Effector memory CD4-positive, alpha-beta T cell (primary cell): ENCODE measurements around the gene OR52B2.

ENCODE experiments used
- DNase-seq, 3 donors: peaks; one replicate each; pipeline ENCODE4 v3.0.0-alpha.2; 2020
- H3K27ac ChIP-seq: 2 replicates; pipeline ENCODE4 v1.7.0; 2013; ENCODE audit warnings: mild to moderate bottlenecking, low read length, moderate library complexity; ENCODE audit not compliant: insufficient read depth, poor library complexity, severe bottlenecking
- H3K27me3 ChIP-seq: replicated peaks from 2 replicates; pipeline ENCODE4 v1.7.0; 2013; ENCODE audit warnings: mild to moderate bottlenecking, low read length; ENCODE audit not compliant: insufficient read depth, control insufficient read depth, poor library complexity, severe bottlenecking
- H3K36me3 ChIP-seq: 2 replicates; pipeline ENCODE4 v1.7.0; 2013; ENCODE audit warnings: mild to moderate bottlenecking, low read length, moderate library complexity; ENCODE audit not compliant: control insufficient read depth, insufficient read depth
- H3K4me1 ChIP-seq: 2 replicates; pipeline ENCODE4 v1.7.0; 2013; ENCODE audit warnings: low read length, mild to moderate bottlenecking; ENCODE audit not compliant: control insufficient read depth, insufficient read depth, poor library complexity, severe bottlenecking
- H3K4me3 ChIP-seq: 2 replicates; pipeline ENCODE4 v1.7.0; 2013; ENCODE audit warnings: low read length, low read depth, mild to moderate bottlenecking; ENCODE audit not compliant: insufficient read depth, poor library complexity, severe bottlenecking
- H3K9me3 ChIP-seq: 2 replicates; pipeline ENCODE4 v1.7.0; 2013; ENCODE audit warnings: mild to moderate bottlenecking, low read length, moderate library complexity; ENCODE audit not compliant: control insufficient read depth
- total RNA-seq, 3 donors: gene quantifications; one replicate each; lab custom pipeline; 2026; lab: John Stamatoyannopoulos, UW

Gene OR52B2
- 0 reads per million in 3 donors for total RNA-seq

DNA sequence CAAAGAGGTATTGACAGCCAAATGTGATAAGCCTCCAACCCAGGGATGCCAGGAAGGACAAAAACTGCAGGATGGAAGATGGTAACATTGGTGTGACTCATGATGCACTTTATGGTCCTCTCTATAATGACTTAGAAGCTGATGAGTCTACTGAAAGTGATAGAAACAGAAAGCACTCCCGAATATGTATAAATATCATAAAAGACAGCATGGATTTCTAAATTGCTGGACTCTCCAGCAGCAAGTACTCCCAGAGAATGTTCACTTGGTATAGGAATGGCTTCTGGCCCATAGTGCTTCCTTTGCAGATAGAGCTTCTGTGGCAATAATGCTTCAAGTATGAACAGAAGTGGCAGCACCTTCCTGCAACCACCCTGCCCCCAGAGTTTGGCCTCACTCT lies at the start of gene OR52B2:
Gene OR52B2 (minus strand): TSS at position 101 of the 400 bp plus-strand sequence. CDS start 0 bp downstream, at position 101.
- DNase-seq = no peak
- no peaks in the 10 kb centered on the region for H3K9me3 ChIP-seq
- H3K27me3 ChIP-seq = no peaks in the 10 kb centered on the region
- H3K4me3 ChIP-seq = no peak within 1 kb of the TSS
- no peaks in the 10 kb centered on the region for H3K36me3 ChIP-seq
- no peak within 1 kb of the TSS for H3K27ac ChIP-seq
- H3K4me1 ChIP-seq = no peaks in the 10 kb centered on the region

DNA sequence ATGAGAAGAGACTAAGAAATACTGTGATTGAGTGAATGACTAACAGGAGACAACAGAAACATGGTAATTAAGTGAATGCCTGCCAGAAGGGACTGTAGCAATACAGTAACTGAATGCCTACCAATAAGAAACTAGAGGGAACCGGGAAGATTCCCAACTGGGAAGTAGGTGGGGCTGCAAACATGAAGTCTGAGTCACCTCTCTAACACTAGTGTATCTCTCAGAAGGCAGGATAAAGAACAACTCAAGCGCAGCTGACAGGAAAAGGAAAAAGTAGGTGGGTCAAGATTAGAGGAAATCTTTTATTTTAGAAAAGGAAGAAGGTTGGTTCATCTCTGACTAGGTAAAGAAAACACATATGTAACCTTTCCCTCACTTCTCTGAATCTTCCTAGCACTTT lies 49.2 kb upstream of the OR52B2 start:
- no peaks in the 10 kb centered on the region for H3K27me3 ChIP-seq
- DNase-seq = no peak
- H3K4me1 ChIP-seq = no peaks in the 10 kb centered on the region
- H3K4me3 ChIP-seq = no peak overlapping the region
- H3K9me3 ChIP-seq = no peaks in the 10 kb centered on the region
- H3K27ac ChIP-seq = no peak overlapping the region
- H3K36me3 ChIP-seq = peaks cover 81% of the 10 kb centered on the region

DNA sequence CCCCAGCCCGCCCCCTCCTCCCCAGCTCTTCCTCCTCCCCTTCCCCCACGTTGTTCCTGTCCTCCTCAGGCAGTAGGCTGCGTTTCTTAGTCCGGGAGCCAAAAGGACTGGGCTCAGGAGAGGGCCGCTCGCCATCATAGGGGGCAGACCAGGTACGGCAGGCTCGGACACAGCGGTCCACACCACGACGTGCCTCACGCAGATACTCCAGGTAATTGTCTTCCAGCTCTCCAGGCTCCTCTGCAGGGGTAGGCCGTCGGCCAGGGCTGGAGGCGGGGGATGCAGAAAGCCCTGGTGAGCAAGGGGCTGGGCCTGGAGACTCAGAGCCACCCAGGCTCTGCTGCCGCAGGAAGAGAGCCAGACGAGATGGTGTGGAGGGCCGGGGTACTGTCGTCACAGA lies 47.6 kb upstream of the OR52B2 start:
- H3K4me3 ChIP-seq = no peak overlapping the region

DNA sequence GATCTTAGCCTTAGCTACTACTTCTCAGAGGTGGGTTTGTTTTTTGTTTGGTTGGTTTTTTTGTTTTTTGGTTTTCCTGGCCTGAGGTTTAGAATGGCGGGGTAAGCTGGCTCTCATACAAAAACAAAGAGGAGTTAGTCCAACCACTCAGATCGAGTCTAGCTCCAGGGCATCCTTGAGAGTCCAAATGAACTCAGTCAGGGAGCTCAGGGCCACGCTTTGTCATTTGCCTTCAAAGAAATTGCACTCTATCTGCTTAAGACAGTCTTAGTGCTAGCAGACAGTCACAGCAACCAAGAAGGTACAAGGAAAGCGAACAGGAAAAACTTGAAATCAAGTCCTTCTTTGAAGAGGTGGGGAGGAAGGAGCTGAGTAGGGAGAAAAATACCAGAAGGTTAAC lies 46.4 kb upstream of the OR52B2 start:
- Histone ChIP-seq H3K27me3 (no peaks in the 10 kb centered on the region), H3K4me3 (no peak overlapping the region), H3K36me3 (peaks cover 63% of the 10 kb centered on the region), H3K27ac (no peak overlapping the region), H3K9me3 (no peaks in the 10 kb centered on the region), H3K4me1 (no peaks in the 10 kb centered on the region)
- no peak for DNase-seq

More for the DNA sequence above, 47.6 kb upstream of the OR52B2 start:
- Histone ChIP-seq H3K9me3 (no peaks in the 10 kb centered on the region), H3K27me3 (no peaks in the 10 kb centered on the region), H3K36me3 (peaks cover 72% of the 10 kb centered on the region), H3K4me1 (no peaks in the 10 kb centered on the region), H3K27ac (no peak overlapping the region)
- no peak for DNase-seq

DNA sequence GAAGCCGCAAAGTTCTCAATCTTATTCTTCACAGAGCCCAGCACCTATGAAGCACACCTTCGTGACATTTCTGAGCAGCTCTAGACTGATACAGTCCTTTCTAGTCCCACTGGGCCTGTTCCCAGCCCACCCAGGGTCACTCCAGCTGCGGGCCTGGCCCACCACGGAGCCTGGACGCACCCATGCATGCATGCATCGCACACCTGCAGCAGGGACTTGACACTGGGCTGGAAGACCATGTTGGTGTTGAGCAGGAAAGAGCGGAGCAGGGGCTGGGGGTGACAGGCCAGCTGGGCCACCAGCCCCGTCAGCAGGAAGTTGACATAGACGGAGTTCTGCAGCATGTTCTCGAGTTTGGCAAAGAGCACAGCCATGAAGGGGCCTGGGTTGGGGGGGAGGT lies 44.4 kb upstream of the OR52B2 start:
- Histone ChIP-seq H3K27me3 (no peaks in the 10 kb centered on the region), H3K4me3 (no peak overlapping the region), H3K4me1 (no peaks in the 10 kb centered on the region), H3K27ac (no peak overlapping the region), H3K9me3 (no peaks in the 10 kb centered on the region), H3K36me3 (peaks cover 69% of the 10 kb centered on the region)
- no peak for DNase-seq

DNA sequence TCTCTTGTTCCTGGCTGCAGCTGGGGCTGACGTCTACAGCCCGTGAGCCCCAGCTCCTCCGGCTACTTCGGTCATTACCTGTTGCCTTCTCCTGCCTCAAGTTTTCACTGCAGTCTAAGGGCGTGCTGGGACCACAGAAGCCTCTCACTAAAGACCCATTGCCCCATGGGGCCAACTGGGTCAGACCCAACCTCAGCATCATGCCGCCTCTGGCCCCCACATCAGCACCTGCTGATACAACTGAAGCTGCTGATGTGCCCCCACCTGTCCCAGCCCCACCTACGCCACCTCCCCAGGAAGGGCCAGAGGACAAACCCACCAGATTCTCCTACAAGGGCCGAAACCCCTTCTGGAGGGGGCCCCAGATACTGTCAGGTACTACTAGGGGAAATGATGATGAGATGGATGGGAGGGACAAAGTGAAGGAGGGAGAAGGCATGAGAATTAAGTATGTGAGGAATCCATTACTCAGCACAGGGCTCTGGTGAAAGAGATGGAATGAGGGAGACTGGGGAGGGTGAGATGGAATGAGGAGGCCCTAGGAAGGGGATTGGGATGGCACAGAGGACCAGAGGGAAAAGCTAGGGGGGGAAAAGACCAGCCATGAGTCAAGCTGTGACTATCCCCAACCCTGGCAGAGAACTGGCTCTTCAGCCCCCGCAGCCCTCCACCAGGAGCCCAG lies 40.3 kb upstream of the OR52B2 start:
- peaks cover 35% of the 10 kb centered on the region for H3K36me3 ChIP-seq
- DNase-seq = no peak

DNA sequence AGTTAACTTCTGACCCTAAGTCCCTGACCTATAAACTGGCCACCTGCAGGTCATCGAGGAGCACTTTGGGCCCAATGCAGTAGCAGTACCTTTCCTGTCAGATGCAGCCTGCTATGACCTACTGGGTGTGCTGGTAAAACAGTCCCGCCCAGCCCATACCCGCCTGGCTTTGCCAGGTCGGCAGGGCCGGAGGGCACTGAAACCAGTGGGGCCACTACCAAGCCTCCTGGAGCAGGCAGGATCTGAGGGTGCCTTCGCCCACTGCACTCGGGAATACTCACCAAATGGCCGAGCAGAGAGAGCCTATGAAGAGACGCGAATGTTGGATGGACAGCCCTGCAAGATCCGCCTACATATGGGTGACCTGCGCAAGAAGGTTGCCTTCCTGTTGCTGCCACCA lies 39.7 kb upstream of the OR52B2 start:
- Histone ChIP-seq H3K27me3 (no peaks in the 10 kb centered on the region), H3K36me3 (peaks cover 31% of the 10 kb centered on the region), H3K4me3 (no peak overlapping the region), H3K4me1 (no peaks in the 10 kb centered on the region), H3K27ac (no peak overlapping the region), H3K9me3 (no peaks in the 10 kb centered on the region)
- DNase-seq = no peak

More for the DNA sequence above, 40.3 kb upstream of the OR52B2 start:
- Histone ChIP-seq H3K4me3 (no peak overlapping the region), H3K4me1 (no peaks in the 10 kb centered on the region), H3K9me3 (no peaks in the 10 kb centered on the region), H3K27me3 (no peaks in the 10 kb centered on the region), H3K27ac (no peak overlapping the region)

DNA sequence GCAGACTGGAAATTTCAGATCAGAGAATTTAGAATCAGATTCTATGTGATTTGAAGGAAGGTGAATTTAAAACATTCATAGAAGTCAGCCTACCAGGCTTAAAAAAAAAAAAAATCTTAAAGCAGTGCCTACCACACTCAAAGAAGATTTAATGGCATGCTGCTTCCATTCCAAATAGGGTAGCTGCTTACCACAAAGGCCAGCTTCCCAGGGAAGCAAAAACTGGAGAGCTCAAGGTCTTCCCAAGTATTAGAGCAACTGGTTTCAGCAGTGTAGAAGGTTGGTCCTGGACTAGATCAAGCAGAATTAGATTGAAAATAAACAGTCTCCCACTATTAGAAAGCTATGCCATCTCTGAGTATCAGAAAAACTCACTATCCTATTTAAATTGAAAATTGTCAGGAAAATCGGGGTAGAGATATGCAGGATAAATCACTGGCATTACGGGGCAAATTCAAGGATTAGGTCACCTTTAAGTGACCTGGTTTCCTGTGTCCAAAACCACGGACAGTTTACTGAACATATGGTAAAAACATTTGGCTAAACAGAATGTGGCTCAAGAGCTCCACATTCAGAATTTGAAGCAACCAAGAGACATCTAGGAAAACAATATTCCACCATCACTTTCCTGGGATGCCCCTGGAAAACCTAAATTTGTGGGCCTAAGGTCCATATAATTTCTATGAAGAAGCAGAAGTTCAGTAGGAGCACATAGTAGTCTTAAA lies 36.5 kb upstream of the OR52B2 start:
- Histone ChIP-seq H3K9me3 (no peaks in the 10 kb centered on the region), H3K27ac (no peak overlapping the region), H3K36me3 (peaks cover 18% of the 10 kb centered on the region), H3K4me3 (no peak overlapping the region), H3K4me1 (peaks cover 15% of the 10 kb centered on the region), H3K27me3 (no peaks in the 10 kb centered on the region)
- DNase-seq = no peak

DNA sequence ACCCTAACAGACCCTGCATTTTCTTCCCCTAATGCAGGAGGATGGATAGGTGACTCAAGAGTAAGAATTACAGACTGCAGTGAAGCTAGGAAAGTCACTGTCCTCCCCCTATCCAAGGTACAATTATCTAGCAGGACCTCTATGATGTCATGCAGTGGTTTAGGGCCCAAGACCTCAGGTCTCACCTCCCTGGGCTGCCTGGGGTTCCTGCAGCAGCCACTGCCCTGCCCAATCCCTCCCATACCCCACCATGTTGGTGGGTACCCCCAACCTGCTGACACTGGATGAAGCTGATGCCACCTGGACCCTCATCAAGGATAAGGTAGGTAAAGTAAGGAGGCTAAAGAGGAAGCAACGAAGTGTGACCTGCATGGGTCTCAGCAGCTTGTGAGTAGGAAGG lies 35.2 kb upstream of the OR52B2 start, which contains the start of gene C11orf42:
Gene C11orf42 (plus strand): TSS at position 192 of the 400 bp plus-strand sequence. CDS start 59 bp downstream, at position 251.
- Histone ChIP-seq H3K4me3 (no peak within 1 kb of the TSS), H3K27me3 (no peaks in the 10 kb centered on the region), H3K36me3 (peaks cover 6% of the 10 kb centered on the region), H3K9me3 (no peaks in the 10 kb centered on the region), H3K27ac (no peak within 1 kb of the TSS), H3K4me1 (peaks cover 15% of the 10 kb centered on the region)
- DNase-seq = no peak

DNA sequence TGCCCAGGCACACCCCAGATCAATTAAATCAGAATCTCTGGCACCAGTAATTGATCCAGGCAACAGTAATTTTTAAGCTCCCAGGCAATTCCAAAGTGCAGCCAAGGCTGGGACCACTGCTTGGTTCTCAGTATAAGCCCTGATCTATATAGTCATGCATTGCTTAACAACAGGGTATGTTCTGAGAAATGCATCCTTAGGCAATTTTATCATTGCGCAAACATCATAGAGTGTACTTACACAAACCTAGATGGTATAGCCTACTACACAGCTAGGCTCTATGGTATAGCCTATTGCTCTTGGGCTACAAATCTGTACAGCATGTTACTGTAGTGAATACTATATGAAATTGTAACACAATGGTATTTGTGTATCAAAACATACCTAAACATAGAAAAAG lies 34.6 kb upstream of the OR52B2 start:
- H3K4me1 ChIP-seq = peaks cover 15% of the 10 kb centered on the region
- peaks cover under 1% of the 10 kb centered on the region for H3K36me3 ChIP-seq
- H3K4me3 ChIP-seq = no peak overlapping the region
- H3K27ac ChIP-seq = no peak overlapping the region
- H3K27me3 ChIP-seq = no peaks in the 10 kb centered on the region
- DNase-seq = no peak
- no peaks in the 10 kb centered on the region for H3K9me3 ChIP-seq
